Glutamatergic neuron (in vitro differentiated cells): ENCODE data around the gene SMCO2. TPM values are rescaled to one million over a fixed set of nuclear protein-coding genes. Genes with fewer than 3 reads are reported as not detected.

Experiments used
- DNase-seq: peaks from one replicate; pipeline ENCODE4 v3.0.0; 2022
- H3K27ac Mint-ChIP-seq: one replicate; pipeline ENCODE4 v1.8.0; 2020; ENCODE audit warnings: mild to moderate bottlenecking, mixed read lengths, inconsistent platforms; ENCODE audit not compliant: unreplicated experiment
- H3K27me3 Mint-ChIP-seq: one replicate; pipeline ENCODE4 v1.8.0; 2020; ENCODE audit warnings: mild to moderate bottlenecking, moderate library complexity, mixed read lengths, inconsistent platforms; ENCODE audit not compliant: unreplicated experiment
- H3K36me3 Mint-ChIP-seq: one replicate; pipeline ENCODE4 v1.8.0; 2020; ENCODE audit warnings: mild to moderate bottlenecking, mixed read lengths, inconsistent platforms; ENCODE audit not compliant: unreplicated experiment
- H3K4me1 Mint-ChIP-seq: one replicate; pipeline ENCODE4 v1.8.0; 2020; ENCODE audit warnings: mild to moderate bottlenecking, low read depth, mixed read lengths, inconsistent platforms; ENCODE audit not compliant: unreplicated experiment
- H3K4me3 Mint-ChIP-seq: one replicate; pipeline ENCODE4 v1.8.0; 2020; ENCODE audit warnings: mild to moderate bottlenecking, mixed read lengths, inconsistent platforms; ENCODE audit not compliant: unreplicated experiment
- H3K9me3 Mint-ChIP-seq: one replicate; pipeline ENCODE4 v1.8.0; 2020; ENCODE audit warnings: mild to moderate bottlenecking, moderate library complexity, mixed read lengths, inconsistent platforms; ENCODE audit not compliant: unreplicated experiment
- CTCF ChIP-seq: fragments of 200-600 bp; sonication (generic); IDR thresholded peaks from one replicate; pipeline ENCODE4 v1.5.0; 2021; ENCODE audit not compliant: partially characterized antibody, unreplicated experiment
- total RNA-seq: library from RNA; stranded (reverse); fragmentation: NEBNext Ultra II Directional; extraction: Animal tissue kit (Norgen Biotek cat#: 25700); gene quantifications from one replicate; pipeline ENCODE4 v1.2.1, GENCODE V29; 2021; ENCODE audit not compliant: unreplicated experiment

Gene SMCO2
- total RNA-seq, 1 donor from 2014 or later, result not detected

- DNase-seq, result no peak
- Mint-ChIP-seq H3K4me3 (no peak overlapping the region), H3K27ac (no peak overlapping the region), H3K27me3 (no peaks in the 10 kb centered on the region), H3K9me3 (no peaks in the 10 kb centered on the region), H3K36me3 (peaks cover 4% of the 10 kb centered on the region), H3K4me1 (no peaks in the 10 kb centered on the region)
- no peak for TF ChIP-seq CTCF
Observed at GRCh38 chr12:27436768-27437167, 9.8 kb upstream of the SMCO2 start.

- Mint-ChIP-seq H3K4me1 (no peaks in the 10 kb centered on the region), H3K27ac (no peak overlapping the region), H3K4me3 (no peak overlapping the region), H3K36me3 (peaks cover 4% of the 10 kb centered on the region), H3K27me3 (no peaks in the 10 kb centered on the region), H3K9me3 (no peaks in the 10 kb centered on the region)
- no peak for TF ChIP-seq CTCF
- DNase-seq, result no peak
Observed at GRCh38 chr12:27437839-27438238, 8.7 kb upstream of the SMCO2 start.

DNA sequence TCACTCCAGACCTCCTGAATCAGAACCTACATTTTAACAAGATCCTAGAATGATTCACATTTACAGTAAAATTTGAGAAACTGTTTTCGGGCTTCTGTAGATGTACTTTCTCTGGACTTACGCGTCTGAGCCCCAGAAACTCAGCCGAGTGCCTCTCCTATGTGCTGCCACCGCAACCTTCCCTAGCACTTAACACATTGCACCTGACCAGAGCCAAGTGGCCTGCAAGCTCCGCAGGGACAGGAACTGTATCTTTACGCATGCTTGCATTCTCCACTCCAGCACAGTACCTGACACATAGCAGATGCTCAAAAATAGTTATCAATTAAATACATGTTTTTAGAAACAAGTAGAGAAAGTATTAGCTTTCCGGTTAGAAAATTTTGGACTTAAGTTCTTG lies 1.2 kb downstream of the SMCO2 start:
- Mint-ChIP-seq H3K4me3 (no peak overlapping the region), H3K27me3 (no peaks in the 10 kb centered on the region), H3K9me3 (no peaks in the 10 kb centered on the region), H3K36me3 (no peaks in the 10 kb centered on the region), H3K27ac (no peak overlapping the region), H3K4me1 (peaks cover 5% of the 10 kb centered on the region)
- TF ChIP-seq CTCF, result no peak
- DNase-seq, result no peak

DNA sequence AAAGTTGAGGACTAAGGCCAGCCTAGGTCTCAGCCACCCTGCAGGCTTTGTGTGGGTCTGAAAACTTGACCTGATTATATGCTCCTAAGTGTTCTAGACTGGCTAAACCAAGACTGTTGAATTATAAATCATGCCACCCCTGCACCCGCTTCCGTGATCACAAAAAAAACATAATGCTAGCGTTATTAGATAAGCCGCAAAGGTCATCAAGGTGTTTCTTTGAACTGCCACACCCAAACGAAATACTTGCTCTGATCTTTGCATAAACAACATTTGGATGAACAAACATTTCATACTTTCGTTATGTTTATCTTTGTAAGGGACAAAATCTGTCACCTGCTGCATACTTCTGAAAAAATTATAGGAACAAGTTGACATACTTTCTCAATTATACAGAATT lies 2.5 kb downstream of the SMCO2 start:
- DNase-seq, result no peak
- no peaks in the 10 kb centered on the region for H3K9me3 Mint-ChIP-seq
- H3K27ac Mint-ChIP-seq, result no peak overlapping the region
- no peak for TF ChIP-seq CTCF
- H3K4me1 Mint-ChIP-seq, result peaks cover 5% of the 10 kb centered on the region
- H3K4me3 Mint-ChIP-seq, result no peak overlapping the region
- no peaks in the 10 kb centered on the region for H3K27me3 Mint-ChIP-seq
- H3K36me3 Mint-ChIP-seq, result no peaks in the 10 kb centered on the region

- Mint-ChIP-seq H3K36me3 (no peaks in the 10 kb centered on the region), H3K4me3 (no peak overlapping the region), H3K9me3 (peaks cover 2% of the 10 kb centered on the region), H3K27ac (no peak overlapping the region), H3K27me3 (no peaks in the 10 kb centered on the region), H3K4me1 (peaks cover 5% of the 10 kb centered on the region)
- TF ChIP-seq CTCF, result no peak
- DNase-seq, result no peak
Observed at GRCh38 chr12:27449893-27450534, 3.5 kb downstream of the SMCO2 start.
